Neural progenitor cell (in vitro differentiated cells): Measurements from ENCODE around the gene GTF2F1. TPM values are rescaled to one million over a fixed set of nuclear protein-coding genes. Genes with fewer than 3 reads are reported as not detected.
"Not testable (repeated sequence)": the region's sequence is repeated elsewhere in the genome, so short reads cannot be mapped to it uniquely, and the experiment has no call there.

Source experiments
- DNase-seq: peaks from one replicate; pipeline ENCODE4 v3.0.0-alpha.2; 2016; ENCODE audit warnings: low spot score
- H2AFZ ChIP-seq: fragments of 200-600 bp; sonication (generic); replicated peaks from 2 replicates; pipeline ENCODE4 v1.6.1; 2016; ENCODE audit warnings: antibody characterized with exemption
- H3F3A ChIP-seq: fragments of 200-600 bp; sonication (generic); 2 replicates; pipeline ENCODE4 v1.6.1; 2016; ENCODE audit warnings: antibody characterized with exemption, low read depth
- H3K27ac ChIP-seq: fragments of 200-600 bp; sonication (generic); 2 replicates; pipeline ENCODE4 v1.5.1; 2016; ENCODE audit warnings: mild to moderate bottlenecking
- H3K27me3 ChIP-seq: fragments of 200-600 bp; sonication (generic); 2 replicates; pipeline ENCODE4 v1.6.1; 2016; ENCODE audit warnings: mild to moderate bottlenecking, moderate library complexity
- H3K36me3 ChIP-seq: fragments of 200-600 bp; sonication (generic); 2 replicates; pipeline ENCODE4 v1.5.1; 2016
- H3K4me1 ChIP-seq: fragments of 200-600 bp; sonication (generic); 2 replicates; pipeline ENCODE4 v1.6.1; 2016; ENCODE audit warnings: mixed run types
- H3K4me2 ChIP-seq: fragments of 200-600 bp; sonication (generic); 2 replicates; pipeline ENCODE4 v1.6.1; 2016
- H3K4me3 ChIP-seq: fragments of 200-600 bp; sonication (generic); 2 replicates; pipeline ENCODE4 v1.5.1; 2016
- H3K79me2 ChIP-seq: fragments of 200-600 bp; sonication (generic); 2 replicates; pipeline ENCODE4 v1.6.1; 2016; ENCODE audit warnings: low read depth
- H3K9ac ChIP-seq: fragments of 200-600 bp; sonication (generic); 2 replicates; pipeline ENCODE4 v1.6.1; 2016
- H3K9me3 ChIP-seq: fragments of 200-600 bp; sonication (generic); 2 replicates; pipeline ENCODE4 v1.5.1; 2016; ENCODE audit warnings: low read depth
- H4K20me1 ChIP-seq: fragments of 200-600 bp; sonication (generic); 2 replicates; pipeline ENCODE4 v1.6.1; 2016; ENCODE audit warnings: low read depth
- H3K27ac Mint-ChIP-seq: 3 replicates; pipeline ENCODE4 v1.8.0; 2021; ENCODE audit warnings: mixed read lengths
- H3K27me3 Mint-ChIP-seq: 2 replicates; pipeline ENCODE4 v1.8.0; 2022; ENCODE audit warnings: low read depth, mild to moderate bottlenecking, inconsistent platforms, moderate library complexity, mixed read lengths; ENCODE audit not compliant: insufficient read depth
- H3K36me3 Mint-ChIP-seq: 3 replicates; pipeline ENCODE4 v1.8.0; 2021; ENCODE audit warnings: mixed read lengths
- H3K4me1 Mint-ChIP-seq: 3 replicates; pipeline ENCODE4 v1.8.0; 2021; ENCODE audit warnings: mixed read lengths
- H3K4me3 Mint-ChIP-seq: 3 replicates; pipeline ENCODE4 v1.8.0; 2021; ENCODE audit warnings: mild to moderate bottlenecking, moderate library complexity, mixed read lengths
- H3K9me3 Mint-ChIP-seq: 3 replicates; pipeline ENCODE4 v1.8.0; 2020; ENCODE audit warnings: mixed read lengths
- EZH2 ChIP-seq: fragments of 200-600 bp; sonication (generic); IDR thresholded peaks from 2 replicates; pipeline ENCODE4 v1.6.1; 2017; ENCODE audit warnings: antibody characterized with exemption, mild to moderate bottlenecking, moderate library complexity
- EZH2phosphoT487 ChIP-seq: fragments of 200-600 bp; sonication (generic); IDR thresholded peaks from 2 replicates; pipeline ENCODE4 v1.6.1; 2017; ENCODE audit warnings: antibody characterized with exemption
- total RNA-seq: library from RNA; depleted of rRNA; stranded (reverse); fragments of >200 nt; gene quantifications from 2 replicates; pipeline ENCODE4 v1.2.3, GENCODE V29; 2015; ENCODE audit warnings: low replicate concordance
- TF ChIP-seq, protein P1 (sequence below): fragments of 200-600 bp; sonication (generic); IDR thresholded peaks from 2 replicates; pipeline ENCODE4 v1.5.1; 2017; ENCODE audit warnings: antibody characterized with exemption, mild to moderate bottlenecking

GTF2F1 gene
- total RNA-seq, 1 donor from 2014 or later, result 36.9 TPM

GRCh38 chr19:6406401-6406800, 13.4 kb upstream of the GTF2F1 start:
- Histone ChIP-seq H3K9me3 (no peaks in the 10 kb centered on the region), H3K4me3 (no peak overlapping the region), H3K4me2 (no peak overlapping the region), H3K9ac (no peak overlapping the region), H2AFZ (no peak overlapping the region), H3K4me1 (no peaks in the 10 kb centered on the region), H3K27ac (no peak overlapping the region), H4K20me1 (peaks cover under 1% of the 10 kb centered on the region), H3K79me2 (no peaks in the 10 kb centered on the region), H3K27me3 (no peaks in the 10 kb centered on the region), H3K36me3 (no peaks in the 10 kb centered on the region), H3F3A (no peaks in the 10 kb centered on the region)
- Mint-ChIP-seq H3K4me3 (no peak overlapping the region), H3K4me1 (peaks cover 20% of the 10 kb centered on the region), H3K27ac (peak overlapping the region; percentile 29), H3K36me3 (no peaks in the 10 kb centered on the region), H3K27me3 (peaks cover 10% of the 10 kb centered on the region), H3K9me3 (no peaks in the 10 kb centered on the region)
- TF ChIP-seq, protein P1, sequence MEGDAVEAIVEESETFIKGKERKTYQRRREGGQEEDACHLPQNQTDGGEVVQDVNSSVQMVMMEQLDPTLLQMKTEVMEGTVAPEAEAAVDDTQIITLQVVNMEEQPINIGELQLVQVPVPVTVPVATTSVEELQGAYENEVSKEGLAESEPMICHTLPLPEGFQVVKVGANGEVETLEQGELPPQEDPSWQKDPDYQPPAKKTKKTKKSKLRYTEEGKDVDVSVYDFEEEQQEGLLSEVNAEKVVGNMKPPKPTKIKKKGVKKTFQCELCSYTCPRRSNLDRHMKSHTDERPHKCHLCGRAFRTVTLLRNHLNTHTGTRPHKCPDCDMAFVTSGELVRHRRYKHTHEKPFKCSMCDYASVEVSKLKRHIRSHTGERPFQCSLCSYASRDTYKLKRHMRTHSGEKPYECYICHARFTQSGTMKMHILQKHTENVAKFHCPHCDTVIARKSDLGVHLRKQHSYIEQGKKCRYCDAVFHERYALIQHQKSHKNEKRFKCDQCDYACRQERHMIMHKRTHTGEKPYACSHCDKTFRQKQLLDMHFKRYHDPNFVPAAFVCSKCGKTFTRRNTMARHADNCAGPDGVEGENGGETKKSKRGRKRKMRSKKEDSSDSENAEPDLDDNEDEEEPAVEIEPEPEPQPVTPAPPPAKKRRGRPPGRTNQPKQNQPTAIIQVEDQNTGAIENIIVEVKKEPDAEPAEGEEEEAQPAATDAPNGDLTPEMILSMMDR, result no peak
- no peak for TF ChIP-seq EZH2phosphoT487
- no peak for TF ChIP-seq EZH2
- no peak for DNase-seq

DNA sequence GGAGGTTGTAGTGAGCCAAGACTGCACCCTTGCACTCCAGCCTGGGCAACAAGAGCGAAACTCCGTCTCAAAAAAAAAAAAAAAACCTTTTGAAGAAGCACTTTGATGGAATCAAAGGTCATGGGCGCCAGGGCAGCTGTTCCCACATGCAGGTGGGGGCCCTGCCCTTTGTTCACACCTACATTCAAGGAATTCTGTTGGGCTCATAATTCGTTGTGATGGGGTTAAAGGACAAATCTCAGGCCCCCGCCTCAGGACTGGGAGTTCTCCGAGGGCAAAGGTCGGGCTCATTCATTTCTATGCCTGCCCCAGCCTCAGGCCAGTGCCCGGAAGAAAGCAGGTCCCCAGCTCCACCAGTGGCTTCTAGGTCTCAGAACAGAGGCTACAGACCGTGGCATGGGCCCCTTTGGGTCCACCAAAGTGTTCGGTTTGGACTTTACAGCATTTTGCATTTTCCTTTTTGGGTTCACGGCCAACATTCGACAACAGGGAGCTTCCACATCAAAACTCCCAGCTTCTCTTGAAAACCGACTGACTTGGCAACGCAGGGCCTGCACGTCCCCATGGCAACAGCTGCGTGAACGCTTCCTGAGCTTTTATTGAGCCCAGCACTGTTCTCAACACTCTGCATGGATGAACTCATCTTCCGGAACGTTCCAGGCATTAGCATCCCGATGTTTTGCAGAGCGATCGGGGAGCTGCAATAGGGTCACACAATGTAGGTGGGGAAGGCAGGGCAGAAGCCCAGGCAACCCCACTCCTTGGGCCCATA, 10.1 kb upstream of the GTF2F1 start:
- Histone ChIP-seq H3K4me2 (no peak overlapping the region), H3K9ac (no peak overlapping the region), H3K9me3 (no peaks in the 10 kb centered on the region), H3K79me2 (no peaks in the 10 kb centered on the region), H3K27me3 (no peaks in the 10 kb centered on the region), H4K20me1 (no peaks in the 10 kb centered on the region), H2AFZ (no peak overlapping the region), H3F3A (no peaks in the 10 kb centered on the region), H3K4me3 (no peak overlapping the region), H3K36me3 (no peaks in the 10 kb centered on the region), H3K4me1 (no peaks in the 10 kb centered on the region), H3K27ac (no peak overlapping the region)
- Mint-ChIP-seq H3K4me3 (peak overlapping the region; percentile 55), H3K27me3 (peaks cover 9% of the 10 kb centered on the region), H3K36me3 (no peaks in the 10 kb centered on the region), H3K27ac (peak overlapping the region; percentile 94), H3K4me1 (peaks cover 20% of the 10 kb centered on the region), H3K9me3 (no peaks in the 10 kb centered on the region)
- TF ChIP-seq, protein P1, result no peak
- no peak for TF ChIP-seq EZH2phosphoT487
- no peak for TF ChIP-seq EZH2
- DNase-seq, result peak; percentile 23

- H3K4me3 Mint-ChIP-seq, result peak overlapping the region; percentile 42
- Histone ChIP-seq H4K20me1 (no peaks in the 10 kb centered on the region), H3K79me2 (no peaks in the 10 kb centered on the region), H3K4me2 (no peak overlapping the region), H3K9me3 (no peaks in the 10 kb centered on the region), H3K9ac (no peak overlapping the region), H3K27me3 (no peaks in the 10 kb centered on the region), H3F3A (no peaks in the 10 kb centered on the region), H3K36me3 (no peaks in the 10 kb centered on the region), H3K4me3 (no peak overlapping the region), H2AFZ (no peak overlapping the region), H3K4me1 (no peaks in the 10 kb centered on the region), H3K27ac (no peak overlapping the region)
- peaks cover 9% of the 10 kb centered on the region for H3K27me3 Mint-ChIP-seq
- H3K27ac Mint-ChIP-seq, result peak overlapping the region; percentile 94
- H3K9me3 Mint-ChIP-seq, result no peaks in the 10 kb centered on the region
- TF ChIP-seq EZH2, result no peak
- TF ChIP-seq, protein P1, result no peak
- TF ChIP-seq EZH2phosphoT487, result no peak
- no peaks in the 10 kb centered on the region for H3K36me3 Mint-ChIP-seq
- peaks cover 20% of the 10 kb centered on the region for H3K4me1 Mint-ChIP-seq
- DNase-seq, result no peak
Measured at GRCh38 chr19:6402058-6402457, 9.1 kb upstream of the GTF2F1 start.

GRCh38 chr19:6400062-6400944, 7.3 kb upstream of the GTF2F1 start:
- H3K27me3 Mint-ChIP-seq, H3K9me3 Mint-ChIP-seq, H3K27me3 ChIP-seq, H3K4me3 Mint-ChIP-seq, DNase-seq, H3K9me3 ChIP-seq, H3K36me3 Mint-ChIP-seq, H3K9ac ChIP-seq, H3K79me2 ChIP-seq, H3K4me2 ChIP-seq, H3K4me1 ChIP-seq, H4K20me1 ChIP-seq, H3K4me3 ChIP-seq, H3F3A ChIP-seq, H3K27ac ChIP-seq, H2AFZ ChIP-seq, H3K36me3 ChIP-seq: not testable (repeated sequence)
- Mint-ChIP-seq H3K27ac (peak overlapping the region; percentile 98), H3K4me1 (peaks cover 20% of the 10 kb centered on the region)
